CD4-positive, CD25-positive, alpha-beta regulatory T cell (primary cell): ENCODE measurements around the gene PRKG1. TPM values are rescaled to one million over a fixed set of nuclear protein-coding genes. Genes with fewer than 3 reads are reported as not detected.

Experiments used
- ATAC-seq, 2 donors: fragments of 150-1000 bp; cut with Tn5 transposase; one replicate each; pipeline ENCODE4 v1.10.0; 2021; ENCODE audit warnings: low read depth in 2 of 2, moderate number of reproducible peaks in 2 of 2, moderate library complexity in 1 of 2
- DNase-seq, 3 donors: peaks; one replicate each; pipeline versions ENCODE4 v3.0.0 to v3.0.0-alpha.2; 2012 to 2022; ENCODE audit warnings: mixed read lengths in 1 of 3
- H3K27ac ChIP-seq: one replicate; pipeline ENCODE4 v1.7.0; 2013; ENCODE audit warnings: mild to moderate bottlenecking, low read length; ENCODE audit not compliant: insufficient read depth, poor library complexity, severe bottlenecking
- H3K27me3 ChIP-seq: one replicate; pipeline ENCODE4 v1.7.0; 2013; ENCODE audit warnings: low read length; ENCODE audit not compliant: control insufficient read depth, insufficient read depth
- H3K36me3 ChIP-seq: one replicate; pipeline ENCODE4 v1.7.0; 2013; ENCODE audit warnings: mild to moderate bottlenecking, low read length, moderate library complexity; ENCODE audit not compliant: control insufficient read depth, insufficient read depth
- H3K4me1 ChIP-seq: 2 replicates; pipeline ENCODE4 v1.7.0; 2013; ENCODE audit warnings: mild to moderate bottlenecking, low read length; ENCODE audit not compliant: insufficient read depth, control insufficient read depth, poor library complexity, severe bottlenecking
- H3K4me3 ChIP-seq: one replicate; pipeline ENCODE4 v1.7.0; 2013; ENCODE audit warnings: low read depth, mild to moderate bottlenecking, low read length, moderate library complexity
- H3K9me3 ChIP-seq, 2 experiments: 1 replicate in 1 of 2; 2 replicates in 1 of 2; pipeline ENCODE4 v1.7.0; 2013; ENCODE audit warnings: low read length in 2 of 2, mild to moderate bottlenecking in 1 of 2, moderate library complexity in 1 of 2; ENCODE audit not compliant: control insufficient read depth in 2 of 2
- H3K27ac Mint-ChIP-seq, 3 donors: one replicate each; pipeline ENCODE4 v1.8.0; 2020 to 2022; ENCODE audit warnings: mild to moderate bottlenecking in 3 of 3, mixed read lengths in 3 of 3, moderate library complexity in 2 of 3
- H3K27me3 Mint-ChIP-seq: one replicate; pipeline ENCODE4 v1.8.0; 2022; ENCODE audit warnings: mild to moderate bottlenecking, mixed read lengths
- H3K36me3 Mint-ChIP-seq: one replicate; pipeline ENCODE4 v1.8.0; 2020; ENCODE audit warnings: mixed read lengths
- H3K4me1 Mint-ChIP-seq, 4 donors: one replicate each; pipeline ENCODE4 v1.8.0; 2020 to 2022; ENCODE audit warnings: mixed read lengths in 4 of 4, mild to moderate bottlenecking in 1 of 4
- H3K4me3 Mint-ChIP-seq, 4 donors: one replicate each; pipeline ENCODE4 v1.8.0; 2020 to 2022; ENCODE audit warnings: mild to moderate bottlenecking in 4 of 4, mixed read lengths in 4 of 4, moderate library complexity in 3 of 4
- H3K9me3 Mint-ChIP-seq, 7 donors: one replicate each; pipeline ENCODE4 v1.8.0; 2020 to 2022; ENCODE audit warnings: mixed read lengths in 7 of 7, mild to moderate bottlenecking in 3 of 7, moderate library complexity in 2 of 7
- polyA plus RNA-seq, 4 donors: library from polyadenylated mRNA; unstranded; fragments of 300-500 nt; fragmentation: Illumina TruSeq; gene quantifications; one replicate each; pipeline ENCODE4 v1.2.3, GENCODE V29; 2021
- total RNA-seq: library from RNA; stranded (reverse); gene quantifications from one replicate; pipeline ENCODE4 v1.2.3, GENCODE V29; 2022

The PRKG1 gene
- total and polyA plus RNA-seq, 5 donors from 2014 or later, result 0.30 TPM; not detected in 4

- Histone ChIP-seq H3K9me3 (no peaks in the 10 kb centered on the region), H3K27me3 (no peaks in the 10 kb centered on the region), H3K4me1 (no peaks in the 10 kb centered on the region), H3K4me3 (no peak overlapping the region), H3K36me3 (no peaks in the 10 kb centered on the region), H3K27ac (no peak overlapping the region)
- Mint-ChIP-seq H3K27me3 (no peaks in the 10 kb centered on the region), H3K4me1 (no peaks in the 10 kb centered on the region), H3K36me3 (no peaks in the 10 kb centered on the region), H3K9me3 (peaks cover 2 to 21% (median 4%) of the 10 kb centered on the region in 7 donors), H3K4me3 (no peak overlapping the region), H3K27ac (no peak overlapping the region)
- ATAC-seq, result no peak
- no peak for DNase-seq
Measured at GRCh38 chr10:52276986-52277385, 1202.7 kb downstream of the PRKG1 start.

- H3K27ac ChIP-seq, result no peak overlapping the region
- peaks cover 0 to 21% (median 5%) of the 10 kb centered on the region in 7 donors for H3K9me3 Mint-ChIP-seq
- H3K4me3 Mint-ChIP-seq, result no peak overlapping the region
- no peaks in the 10 kb centered on the region for H3K36me3 Mint-ChIP-seq
- H3K9me3 ChIP-seq, result no peaks in the 10 kb centered on the region
- no peak overlapping the region for H3K4me3 ChIP-seq
- ATAC-seq (no peak), DNase-seq (no peak)
- H3K27ac Mint-ChIP-seq, result no peak overlapping the region
- H3K4me1 ChIP-seq, result no peaks in the 10 kb centered on the region
- no peaks in the 10 kb centered on the region for H3K27me3 ChIP-seq
- no peaks in the 10 kb centered on the region for H3K27me3 Mint-ChIP-seq
- no peaks in the 10 kb centered on the region for H3K4me1 Mint-ChIP-seq
- H3K36me3 ChIP-seq, result no peaks in the 10 kb centered on the region
Measured at GRCh38 chr10:52279546-52279945, 1205.3 kb downstream of the PRKG1 start.

GRCh38 chr10:52280051-52280450, 1205.8 kb downstream of the PRKG1 start:
- Mint-ChIP-seq H3K4me1 (no peaks in the 10 kb centered on the region), H3K4me3 (no peak overlapping the region), H3K27ac (no peak overlapping the region), H3K9me3 (peaks cover 0 to 21% (median 4%) of the 10 kb centered on the region in 7 donors), H3K36me3 (no peaks in the 10 kb centered on the region), H3K27me3 (no peaks in the 10 kb centered on the region)
- DNase-seq (no peak), ATAC-seq (no peak)
- H3K27ac ChIP-seq, result no peak overlapping the region
- no peaks in the 10 kb centered on the region for H3K36me3 ChIP-seq
- no peaks in the 10 kb centered on the region for H3K27me3 ChIP-seq
- H3K4me3 ChIP-seq, result no peak overlapping the region
- H3K4me1 ChIP-seq, result no peaks in the 10 kb centered on the region
- H3K9me3 ChIP-seq, result no peaks in the 10 kb centered on the region

- H3K27me3 Mint-ChIP-seq, result no peaks in the 10 kb centered on the region
- peaks cover 0 to 10% (median 2%) of the 10 kb centered on the region in 7 donors for H3K9me3 Mint-ChIP-seq
- DNase-seq, result no peak
Measured at GRCh38 chr10:52283174-52283573, 1208.9 kb downstream of the PRKG1 start.

GRCh38 chr10:52284416-52285013, 1210.2 kb downstream of the PRKG1 start:
- Mint-ChIP-seq H3K36me3 (no peaks in the 10 kb centered on the region), H3K27ac (no peak overlapping the region), H3K9me3 (peaks cover 0 to 10% (median 4%) of the 10 kb centered on the region in 7 donors), H3K4me3 (no peak overlapping the region), H3K27me3 (no peaks in the 10 kb centered on the region), H3K4me1 (no peaks in the 10 kb centered on the region)
- no peaks in the 10 kb centered on the region for H3K9me3 ChIP-seq
- H3K4me1 ChIP-seq, result no peaks in the 10 kb centered on the region
- no peaks in the 10 kb centered on the region for H3K27me3 ChIP-seq
- DNase-seq, result no peak
- no peak overlapping the region for H3K4me3 ChIP-seq
- no peaks in the 10 kb centered on the region for H3K36me3 ChIP-seq
- no peak overlapping the region for H3K27ac ChIP-seq
- ATAC-seq, result no peak

More at GRCh38 chr10:52283174-52283573, 1208.9 kb downstream of the PRKG1 start:
- H3K27ac Mint-ChIP-seq, result no peak overlapping the region
- H3K4me3 Mint-ChIP-seq, result no peak overlapping the region
- Histone ChIP-seq H3K4me1 (no peaks in the 10 kb centered on the region), H3K9me3 (no peaks in the 10 kb centered on the region), H3K27ac (no peak overlapping the region), H3K27me3 (no peaks in the 10 kb centered on the region), H3K36me3 (no peaks in the 10 kb centered on the region), H3K4me3 (no peak overlapping the region)
- ATAC-seq, result no peak
- H3K36me3 Mint-ChIP-seq, result no peaks in the 10 kb centered on the region
- no peaks in the 10 kb centered on the region for H3K4me1 Mint-ChIP-seq

- Mint-ChIP-seq H3K9me3 (peaks cover 0 to 7% (median 4%) of the 10 kb centered on the region in 7 donors), H3K36me3 (no peaks in the 10 kb centered on the region)
- no peak for ATAC-seq
Measured at GRCh38 chr10:52287866-52288265, 1213.6 kb downstream of the PRKG1 start.

GRCh38 chr10:52297747-52298146, 1223.5 kb downstream of the PRKG1 start:
- Histone ChIP-seq H3K4me1 (no peaks in the 10 kb centered on the region), H3K27ac (no peak overlapping the region), H3K27me3 (no peaks in the 10 kb centered on the region), H3K9me3 (no peaks in the 10 kb centered on the region), H3K4me3 (no peak overlapping the region), H3K36me3 (no peaks in the 10 kb centered on the region)
- H3K27me3 Mint-ChIP-seq, result no peaks in the 10 kb centered on the region
- H3K4me1 Mint-ChIP-seq, result no peaks in the 10 kb centered on the region
- ATAC-seq, result no peak
- no peak overlapping the region for H3K27ac Mint-ChIP-seq
- H3K4me3 Mint-ChIP-seq, result no peak overlapping the region
- no peak for DNase-seq
- H3K36me3 Mint-ChIP-seq, result no peaks in the 10 kb centered on the region
- H3K9me3 Mint-ChIP-seq, result peaks cover 0 to 9% (median 4%) of the 10 kb centered on the region in 7 donors

More at GRCh38 chr10:52287866-52288265, 1213.6 kb downstream of the PRKG1 start:
- no peak overlapping the region for H3K4me3 Mint-ChIP-seq
- no peak for DNase-seq
- no peak overlapping the region for H3K4me3 ChIP-seq
- no peaks in the 10 kb centered on the region for H3K4me1 Mint-ChIP-seq
- H3K27me3 Mint-ChIP-seq, result no peaks in the 10 kb centered on the region
- no peaks in the 10 kb centered on the region for H3K9me3 ChIP-seq
- no peaks in the 10 kb centered on the region for H3K4me1 ChIP-seq
- H3K27ac Mint-ChIP-seq, result no peak overlapping the region
- H3K36me3 ChIP-seq, result no peaks in the 10 kb centered on the region
- no peak overlapping the region for H3K27ac ChIP-seq
- H3K27me3 ChIP-seq, result no peaks in the 10 kb centered on the region

- Histone ChIP-seq H3K27me3 (no peaks in the 10 kb centered on the region), H3K9me3 (no peaks in the 10 kb centered on the region), H3K27ac (no peak overlapping the region), H3K4me1 (no peaks in the 10 kb centered on the region), H3K36me3 (no peaks in the 10 kb centered on the region), H3K4me3 (no peak overlapping the region)
- H3K36me3 Mint-ChIP-seq, result no peaks in the 10 kb centered on the region
- H3K27me3 Mint-ChIP-seq, result no peaks in the 10 kb centered on the region
- H3K4me1 Mint-ChIP-seq, result no peaks in the 10 kb centered on the region
- H3K27ac Mint-ChIP-seq, result no peak overlapping the region
- no peak overlapping the region for H3K4me3 Mint-ChIP-seq
- ATAC-seq, result no peak
- peaks cover 0 to 9% (median 3%) of the 10 kb centered on the region in 7 donors for H3K9me3 Mint-ChIP-seq
- no peak for DNase-seq
Measured at GRCh38 chr10:52300599-52301277, 1226.5 kb downstream of the PRKG1 start.
